ENCODE results near the gene LRMDA.

- no peak for TF ChIP-seq RFX5 (IDR thresholded peaks at IDR 0.05)
- no peak for TF ChIP-seq CTCF (IDR thresholded peaks at IDR 0.05)
- TF ChIP-seq TP53 (CRISPR knock-in tag; IDR thresholded peaks at IDR 0.05), result no peak
- no peak for TF ChIP-seq PHF8 (IDR thresholded peaks at IDR 0.05; ENCODE audit: borderline replicate concordance, low read depth)
- TF ChIP-seq MAX (IDR thresholded peaks at IDR 0.05), result no peak
- TF ChIP-seq POLR2A (IDR thresholded peaks at IDR 0.05; ENCODE audit: low read length), result no peak
- no peak for TF ChIP-seq EP300 (IDR thresholded peaks at IDR 0.05)
- TF ChIP-seq BHLHE40 (IDR thresholded peaks at IDR 0.05; ENCODE audit: low read depth, low read length), result no peak
- no peak for TF ChIP-seq HEYL (CRISPR knock-in tag; IDR thresholded peaks at IDR 0.05)
- no peak for TF ChIP-seq RNF2 (IDR thresholded peaks at IDR 0.05; ENCODE audit: borderline replicate concordance, low read depth)
Measured at GRCh38 chr10:75972491-75973276, 541.3 kb downstream of the LRMDA start.

Data from A549 (cell line).